Psoas muscle (tissue), 8 donors: ENCODE data around the gene TSPYL6. TPM values are rescaled to one million over a fixed set of nuclear protein-coding genes. Genes with fewer than 3 reads are reported as not detected.
"Not testable (repeated sequence)": the region's sequence is repeated elsewhere in the genome, so short reads cannot be mapped to it uniquely, and the experiment has no call there.

ENCODE experiments used
- ATAC-seq, 4 donors: fragments of 200-7000 bp; cut with Tn5 transposase; one replicate each; pipeline ENCODE4 v1.9.1; 2020; ENCODE audit warnings: moderate library complexity in 3 of 4, mild to moderate bottlenecking in 2 of 4
- DNase-seq, 2 donors: peaks; one replicate each; pipeline ENCODE4 v3.0.0-alpha.2; 2020
- H3K27ac ChIP-seq: fragments of 200-600 bp; one replicate; pipeline ENCODE4 v1.8.0; 2022
- H3K27me3 ChIP-seq, 3 donors: fragments of 200-600 bp in 1 of 3; one replicate each; pipeline versions ENCODE4 v1.6.1 to v1.8.0; 2013 to 2022; ENCODE audit warnings: low read length in 2 of 3, mild to moderate bottlenecking in 2 of 3, moderate library complexity in 1 of 3; ENCODE audit not compliant: insufficient read depth in 3 of 3
- H3K36me3 ChIP-seq, 2 donors: fragments of 200-600 bp in 1 of 2; one replicate each; pipeline versions ENCODE4 v1.6.1 to v1.8.0; 2013 to 2022; ENCODE audit warnings: low read depth in 1 of 2, mild to moderate bottlenecking in 1 of 2, moderate library complexity in 1 of 2; ENCODE audit not compliant: insufficient read depth in 1 of 2
- H3K4me1 ChIP-seq: fragments of 200-600 bp; one replicate; pipeline ENCODE4 v1.8.0; 2022
- H3K4me3 ChIP-seq: fragments of 200-600 bp; one replicate; pipeline ENCODE4 v1.8.0; 2022; ENCODE audit warnings: mild to moderate bottlenecking
- H3K9me3 ChIP-seq: fragments of 200-600 bp; one replicate; pipeline ENCODE4 v1.8.0; 2022
- WGBS, 3 donors: extraction: QIAGEN DNeasy Blood & Tissue Kit; methylation state at CpG; one replicate each; pipeline versions ENCODE4 v1.1.6 to v1.1.7; 2013; 5-methylcytosine and 5-hydroxymethylcytosine counted together
- intact Hi-C, 2 donors: fragments of 100-400 bp; cut with DNase I; formaldehyde crosslinking; loops; one replicate each; pipeline versions ENCODE4 v1.11.0 to v1.14.2; 2022
- long read RNA-seq, 2 donors: library from polyadenylated mRNA; unstranded; transcript quantifications; one replicate each; pipeline ENCODE4 v2.0.0, GENCODE V29; 2021
- polyA plus RNA-seq, 3 donors: library from polyadenylated mRNA; stranded (reverse); fragments of 200-250 nt; gene quantifications; one replicate each; pipeline ENCODE4 v1.2.3, GENCODE V29; 2013
- total RNA-seq, 4 donors: library from RNA; stranded (reverse); fragmentation: NEBNext Ultra II Directional in 2 of 4; extraction: Animal tissue kit (Norgen Biotek cat#: 25700) in 2 of 4; gene quantifications; one replicate each; pipeline versions ENCODE4 v1.2.1 to v1.2.4, GENCODE V29; 2021 to 2023
- TF ChIP-seq, protein P1 (sequence below): fragments of 200-600 bp; IDR thresholded peaks from one replicate; pipeline ENCODE4 v1.8.0; 2022; ENCODE audit warnings: antibody characterized with exemption
- donor health status: healthy with polysubstance abuse.
- donor health status: DM: no; HTN: no; CAD: no; lungs with moderate emphysema.
- donor health status: Bipolar disorder and iron deficiency.
- donor health status: healthy.
- donor health status: DM: yes; HTN: yes; CAD: no.
- donor health status: DM: no; HTN: no; CAD: no.
- donor health status: DM: no; HTN: no; CAD: no.
- donor health status: DM: yes; HTN: yes; CAD: no.

Gene TSPYL6
- total RNA-seq (not detected), polyA plus RNA-seq (under 1 TPM in 1 of 3 donors, not detected in 2; 0.05 TPM)
- long read RNA-seq, donor 1, result 0 reads
- long read RNA-seq, donor 2, result 0 reads

DNA sequence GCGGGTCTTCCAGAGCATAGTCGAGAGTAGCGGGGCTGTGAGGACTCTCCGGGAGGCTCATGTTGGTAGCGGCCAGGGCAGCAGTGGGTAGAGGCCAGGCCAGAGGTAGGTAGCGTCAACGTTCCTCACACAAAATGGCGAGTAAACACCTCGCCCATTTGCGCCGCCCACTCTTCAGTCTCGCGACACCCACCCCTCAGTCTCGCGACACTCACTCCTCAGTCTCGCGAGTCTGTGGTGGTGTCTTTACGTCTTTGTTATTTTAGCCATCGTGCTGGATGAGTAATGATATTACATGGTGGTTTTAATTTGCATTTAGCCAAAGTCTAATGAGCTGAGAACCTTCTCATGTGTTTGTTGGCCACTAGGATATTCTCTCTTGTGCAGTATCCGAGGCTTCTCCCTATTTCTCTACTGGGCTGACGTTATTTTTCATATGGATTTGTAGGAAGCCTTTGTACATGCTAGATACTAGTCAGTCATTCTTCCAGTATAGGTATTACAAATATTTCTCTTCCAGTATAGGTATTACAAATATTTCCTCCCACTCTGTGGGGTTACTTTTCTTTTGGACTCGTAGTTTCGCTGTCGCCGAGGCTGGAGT is at the start of gene TSPYL6:
Gene TSPYL6 (minus strand): TSS at position 139 of the 604 bp plus-strand sequence. CDS start 78 bp downstream, at position 61.
- intact Hi-C loops, result no loop called here
- TF ChIP-seq, protein P1, sequence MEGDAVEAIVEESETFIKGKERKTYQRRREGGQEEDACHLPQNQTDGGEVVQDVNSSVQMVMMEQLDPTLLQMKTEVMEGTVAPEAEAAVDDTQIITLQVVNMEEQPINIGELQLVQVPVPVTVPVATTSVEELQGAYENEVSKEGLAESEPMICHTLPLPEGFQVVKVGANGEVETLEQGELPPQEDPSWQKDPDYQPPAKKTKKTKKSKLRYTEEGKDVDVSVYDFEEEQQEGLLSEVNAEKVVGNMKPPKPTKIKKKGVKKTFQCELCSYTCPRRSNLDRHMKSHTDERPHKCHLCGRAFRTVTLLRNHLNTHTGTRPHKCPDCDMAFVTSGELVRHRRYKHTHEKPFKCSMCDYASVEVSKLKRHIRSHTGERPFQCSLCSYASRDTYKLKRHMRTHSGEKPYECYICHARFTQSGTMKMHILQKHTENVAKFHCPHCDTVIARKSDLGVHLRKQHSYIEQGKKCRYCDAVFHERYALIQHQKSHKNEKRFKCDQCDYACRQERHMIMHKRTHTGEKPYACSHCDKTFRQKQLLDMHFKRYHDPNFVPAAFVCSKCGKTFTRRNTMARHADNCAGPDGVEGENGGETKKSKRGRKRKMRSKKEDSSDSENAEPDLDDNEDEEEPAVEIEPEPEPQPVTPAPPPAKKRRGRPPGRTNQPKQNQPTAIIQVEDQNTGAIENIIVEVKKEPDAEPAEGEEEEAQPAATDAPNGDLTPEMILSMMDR, result no peak
- 97 to 98% (median 97%) methylated on average over 25 of the region's 25 CpGs for WGBS, 3 donors
- Histone ChIP-seq H3K27me3 (no peaks in the 10 kb centered on the region), H3K36me3 (no peaks in the 10 kb centered on the region), H3K4me3 (no peak within 1 kb of the TSS), H3K27ac (no peak within 1 kb of the TSS), H3K4me1 (no peaks in the 10 kb centered on the region), H3K9me3 (no peaks in the 10 kb centered on the region)
- DNase-seq (no peak), ATAC-seq (no peak)

DNA sequence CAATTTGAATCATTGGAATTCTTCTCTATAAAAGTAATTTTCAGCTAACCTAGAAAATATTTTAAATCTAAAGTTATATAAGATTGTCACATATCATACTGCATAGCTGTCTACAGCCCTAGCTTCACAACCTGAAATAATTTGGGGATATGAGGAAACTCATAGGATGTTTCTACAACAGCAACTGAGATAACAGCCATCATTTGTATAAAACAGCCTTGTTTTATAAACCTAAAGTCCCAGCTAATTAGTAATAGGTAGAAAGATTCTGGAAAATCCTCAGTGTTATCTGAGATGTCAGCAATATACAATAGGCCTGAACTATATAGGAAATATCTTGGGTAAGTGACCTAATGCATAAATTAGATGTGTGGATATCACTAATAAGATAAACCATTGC is 47.6 kb upstream of the TSPYL6 start:
- no peaks in the 10 kb centered on the region for H3K4me1 ChIP-seq
- TF ChIP-seq, protein P1, result no peak
- no peak overlapping the region for H3K4me3 ChIP-seq
- H3K27me3 ChIP-seq, result no peaks in the 10 kb centered on the region
- DNase-seq (no peak), ATAC-seq (no peak)
- H3K9me3 ChIP-seq, result no peaks in the 10 kb centered on the region
- H3K36me3 ChIP-seq, result no peaks in the 10 kb centered on the region
- intact Hi-C loops, result no loop called here
- H3K27ac ChIP-seq, result no peak overlapping the region

DNA sequence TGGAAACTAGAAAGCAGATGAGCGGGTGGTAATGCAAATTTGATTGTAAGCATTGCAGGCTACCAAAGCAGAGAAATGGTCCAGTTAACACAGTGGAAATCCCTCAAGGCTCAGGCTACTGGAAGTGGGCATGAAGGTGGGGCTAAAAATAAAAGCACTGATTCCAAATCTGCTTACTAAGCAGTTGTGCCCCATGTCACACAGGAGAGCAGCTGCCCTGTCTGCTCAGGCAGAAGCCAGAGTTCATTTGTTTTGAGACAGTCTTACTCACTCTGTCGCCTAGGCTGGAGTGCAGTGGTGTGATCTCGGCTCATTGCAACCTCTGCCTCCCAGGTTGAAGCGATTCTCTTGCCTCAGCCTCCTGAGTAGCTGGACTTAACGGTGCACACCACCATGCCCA is 42.5 kb upstream of the TSPYL6 start:
- intact Hi-C loops, result no loop called here
- ATAC-seq (peak; percentile 53 to 84 (median 64)), DNase-seq (no peak)

DNA sequence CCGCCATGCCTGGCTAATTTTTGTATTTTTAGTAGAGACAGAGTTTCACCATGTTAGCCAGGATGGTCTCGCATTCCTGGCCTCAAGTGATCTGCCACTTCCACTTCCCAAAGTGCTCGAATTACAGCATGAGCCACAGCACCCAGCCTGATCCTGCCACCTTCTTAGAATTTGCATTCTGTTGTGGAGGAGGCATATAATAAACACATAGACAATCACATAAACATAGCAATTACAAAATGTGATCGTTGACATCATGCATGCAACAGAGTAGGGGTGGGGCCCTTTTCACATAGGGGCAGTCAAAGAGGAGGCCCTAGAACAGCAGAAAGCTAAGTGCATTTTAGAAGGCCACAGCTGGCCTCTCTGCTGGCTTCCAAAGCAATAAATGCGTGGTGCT is 39.9 kb upstream of the TSPYL6 start:
- ATAC-seq (no peak), DNase-seq (no peak)
- no peaks in the 10 kb centered on the region for H3K36me3 ChIP-seq
- intact Hi-C loops, result no loop called here
- no peak overlapping the region for H3K27ac ChIP-seq
- peaks cover 4% of the 10 kb centered on the region for H3K4me1 ChIP-seq
- TF ChIP-seq, protein P1, result no peak
- no peak overlapping the region for H3K4me3 ChIP-seq
- H3K9me3 ChIP-seq, result no peaks in the 10 kb centered on the region
- 32 to 59% (median 48%) methylated on average over 5 of the region's 5 CpGs for WGBS, 3 donors
- H3K27me3 ChIP-seq, result no peaks in the 10 kb centered on the region

More for the DNA sequence above, 42.5 kb upstream of the TSPYL6 start:
- WGBS, 3 donors, result 58 to 80% (median 61%) methylated on average over 5 of the region's 5 CpGs
- Histone ChIP-seq H3K27me3 (no peaks in the 10 kb centered on the region), H3K4me3 (no peak overlapping the region), H3K27ac (no peak overlapping the region), H3K36me3 (no peaks in the 10 kb centered on the region), H3K9me3 (no peaks in the 10 kb centered on the region), H3K4me1 (peaks cover 4% of the 10 kb centered on the region)
- TF ChIP-seq, protein P1, result no peak

DNA sequence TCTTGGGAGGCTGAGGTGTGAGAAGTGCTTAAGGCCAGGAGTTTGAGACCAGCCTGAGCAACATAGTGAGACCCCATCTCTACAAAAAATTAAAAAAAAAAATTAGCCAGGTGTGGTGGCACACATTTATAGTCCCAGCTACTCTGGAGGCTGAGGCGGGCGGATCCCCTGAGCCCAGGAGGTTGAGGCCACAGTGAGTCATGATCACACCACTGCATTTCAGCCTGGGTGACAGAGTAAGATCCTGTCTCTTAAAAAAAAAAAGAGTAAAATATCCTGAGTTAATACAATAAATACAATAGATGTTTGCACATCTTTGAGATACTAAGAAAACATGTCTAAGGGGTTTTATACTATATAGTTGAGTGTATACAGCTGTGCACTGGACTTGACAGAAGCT is 38.6 kb upstream of the TSPYL6 start:
- H3K9me3 ChIP-seq, H3K27ac ChIP-seq, H3K27me3 ChIP-seq, ATAC-seq, DNase-seq, H3K36me3 ChIP-seq, H3K4me1 ChIP-seq, H3K4me3 ChIP-seq, intact Hi-C loops: not testable (repeated sequence)
- WGBS, 3 donors, result 100% methylated on average over 2 of the region's 2 CpGs
